Pancreas (tissue), 10 donors: ENCODE results near the gene NOS3. TPM values are rescaled to one million over a fixed set of nuclear protein-coding genes. Genes with fewer than 3 reads are reported as not detected.
A peak's percentile ranks its signal among the peaks of the same experiment; 100 is the strongest.

Experiments used
- ATAC-seq, 4 donors: fragments of 200-7000 bp; cut with Tn5 transposase; one replicate each; pipeline versions ENCODE4 v1.8.0 to v1.9.1; 2020; ENCODE audit warnings: mild to moderate bottlenecking in 4 of 4, moderate library complexity in 4 of 4
- DNase-seq, 6 donors: peaks; one replicate each; pipeline ENCODE4 v3.0.0-alpha.2; 2020
- FAIRE-seq: peaks from 2 replicates; lab custom pipeline; 2012; peaks lifted over from hg19 to GRCh38; lab: Jason Lieb, UNC
- H3K27ac ChIP-seq, 4 donors: fragments of 200-600 bp; sonication (generic); 1 replicate in 3 of 4; 2 replicates in 1 of 4; pipeline versions ENCODE4 v1.5.0 to v1.8.0; 2020
- H3K27me3 ChIP-seq, 4 donors: fragments of 200-600 bp; one replicate each; pipeline ENCODE4 v1.8.0; 2021
- H3K36me3 ChIP-seq, 3 donors: fragments of 200-600 bp; sonication (generic) in 1 of 3; one replicate each; pipeline versions ENCODE4 v1.5.0 to v1.8.0; 2020 to 2021
- H3K4me1 ChIP-seq, 3 donors: fragments of 200-600 bp; one replicate each; pipeline ENCODE4 v1.8.0; 2021
- H3K4me3 ChIP-seq, 4 donors: fragments of 200-600 bp; sonication (generic) in 2 of 4; one replicate each; pipeline versions ENCODE4 v1.5.0 to v1.8.0; 2020 to 2021
- H3K9me3 ChIP-seq, 4 donors: fragments of 200-600 bp; one replicate each; pipeline ENCODE4 v1.8.0; 2021
- WGBS, 2 donors: extraction: QIAGEN DNeasy Blood & Tissue Kit; methylation state at CpG; one replicate each; pipeline ENCODE4 v1.1.7; 2013; 5-methylcytosine and 5-hydroxymethylcytosine counted together
- intact Hi-C, 3 donors: fragments of 100-400 bp; cut with DNase I; formaldehyde crosslinking; loops; one replicate each; pipeline versions ENCODE4 v1.11.1 to v1.14.2; 2022
- polyA plus RNA-seq, 2 donors: library from polyadenylated mRNA; stranded (reverse); fragments of 200-250 nt; gene quantifications; one replicate each; pipeline ENCODE4 v1.2.3, GENCODE V29; 2013
- total RNA-seq, 6 donors: library from RNA; stranded (reverse); fragmentation: NEBNext Ultra II Directional in 4 of 6; extraction: Animal tissue kit (Norgen Biotek cat#: 25700) in 4 of 6; gene quantifications; one replicate each; pipeline versions ENCODE4 v1.2.1 to v1.2.4, GENCODE V29; 2021 to 2023
- TF ChIP-seq, protein P1 (sequence below), 4 donors: fragments of 200-600 bp; sonication (generic) in 3 of 4; IDR thresholded peaks; one replicate each; pipeline versions ENCODE4 v1.5.0 to v1.8.0; 2021; ENCODE audit warnings: antibody characterized with exemption in 4 of 4
- donor health status: healthy with polysubstance abuse.
- donor health status: DM: no; HTN: no; CAD: no; lungs with moderate emphysema.
- donor health status: DM: no; HTN: no; CAD: no.
- donor health status: control.
- donor health status: control.
- donor health status: Bipolar disorder and iron deficiency.
- donor health status: DM: yes; HTN: yes; CAD: no.
- donor health status: DM: no; HTN: no; CAD: no.
- donor health status: DM: no; HTN: no; CAD: no.
- donor health status: DM: yes; HTN: yes; CAD: no.

NOS3 gene
- total and polyA plus RNA-seq, 8 donors, result 1.0 to 12.5 (median 3.5) TPM

DNA sequence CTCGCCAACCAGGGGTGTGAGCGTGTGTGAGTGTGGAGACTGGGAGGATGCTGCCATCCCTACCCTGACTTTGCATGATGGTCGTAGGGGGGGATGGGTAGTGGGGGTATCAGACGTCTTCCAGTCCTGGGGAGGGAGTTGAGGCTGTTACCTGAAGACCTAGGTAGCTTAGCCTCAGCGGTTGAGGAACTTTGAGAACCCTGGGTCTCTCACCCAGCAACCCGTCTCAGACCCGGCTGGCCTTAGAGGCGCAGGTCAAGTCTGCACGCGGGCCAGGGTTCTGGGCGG, 71.2 kb downstream of the NOS3 start:
- TF ChIP-seq, protein P1, sequence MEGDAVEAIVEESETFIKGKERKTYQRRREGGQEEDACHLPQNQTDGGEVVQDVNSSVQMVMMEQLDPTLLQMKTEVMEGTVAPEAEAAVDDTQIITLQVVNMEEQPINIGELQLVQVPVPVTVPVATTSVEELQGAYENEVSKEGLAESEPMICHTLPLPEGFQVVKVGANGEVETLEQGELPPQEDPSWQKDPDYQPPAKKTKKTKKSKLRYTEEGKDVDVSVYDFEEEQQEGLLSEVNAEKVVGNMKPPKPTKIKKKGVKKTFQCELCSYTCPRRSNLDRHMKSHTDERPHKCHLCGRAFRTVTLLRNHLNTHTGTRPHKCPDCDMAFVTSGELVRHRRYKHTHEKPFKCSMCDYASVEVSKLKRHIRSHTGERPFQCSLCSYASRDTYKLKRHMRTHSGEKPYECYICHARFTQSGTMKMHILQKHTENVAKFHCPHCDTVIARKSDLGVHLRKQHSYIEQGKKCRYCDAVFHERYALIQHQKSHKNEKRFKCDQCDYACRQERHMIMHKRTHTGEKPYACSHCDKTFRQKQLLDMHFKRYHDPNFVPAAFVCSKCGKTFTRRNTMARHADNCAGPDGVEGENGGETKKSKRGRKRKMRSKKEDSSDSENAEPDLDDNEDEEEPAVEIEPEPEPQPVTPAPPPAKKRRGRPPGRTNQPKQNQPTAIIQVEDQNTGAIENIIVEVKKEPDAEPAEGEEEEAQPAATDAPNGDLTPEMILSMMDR (IDR thresholded peaks at IDR 0.05), result no peak
- FAIRE-seq (no peak), DNase-seq (peak in 1 of 6 donors; percentile 53), ATAC-seq (no peak)
- 24 to 25% methylated on average over 11 of the region's 11 CpGs for WGBS, 2 donors
- H3K4me1 ChIP-seq, result peaks cover 17 to 34% (median 19%) of the 10 kb centered on the region in 3 donors
- intact Hi-C loops, result no loop called here
- no peaks in the 10 kb centered on the region for H3K9me3 ChIP-seq
- no peaks in the 10 kb centered on the region for H3K27me3 ChIP-seq
- H3K36me3 ChIP-seq, result peaks cover 0 to 19% (median 7%) of the 10 kb centered on the region in 3 donors
- H3K4me3 ChIP-seq, result peak overlapping the region in 2 of 4 donors; percentile 45 to 54
- H3K27ac ChIP-seq, result peak overlapping the region in 2 of 4 donors; percentile 97 to 98

- DNase-seq (peak; percentile 93 to 97 (median 96)), ATAC-seq (peak; percentile 61 to 70 (median 68)), FAIRE-seq (no peak)
- peak overlapping the region; percentile 15 to 54 (median 37) for H3K4me3 ChIP-seq
- WGBS, 2 donors, result 8 to 9% methylated on average over 37 to 43 of the region's 43 CpGs
- H3K27me3 ChIP-seq, result no peaks in the 10 kb centered on the region
- H3K36me3 ChIP-seq, result peaks cover 2 to 25% (median 12%) of the 10 kb centered on the region in 3 donors
- TF ChIP-seq, protein P1 (IDR thresholded peaks at IDR 0.05), result no peak
- intact Hi-C loops, result no loop called here
- no peaks in the 10 kb centered on the region for H3K9me3 ChIP-seq
- H3K27ac ChIP-seq, result peak overlapping the region; percentile 70 to 98 (median 88)
- H3K4me1 ChIP-seq, result peaks cover 14 to 32% (median 15%) of the 10 kb centered on the region in 3 donors
Measured at GRCh38 chr7:151062399-151063211, 71.8 kb downstream of the NOS3 start.

GRCh38 chr7:151063212-151063561, 72.4 kb downstream of the NOS3 start:
- no peak for FAIRE-seq
- DNase-seq, result peak in 3 of 6 donors; percentile 71 to 81 (median 72)
- Histone ChIP-seq H3K27ac (peak overlapping the region; percentile 70 to 98 (median 88)), H3K4me1 (peaks cover 14 to 32% (median 15%) of the 10 kb centered on the region in 3 donors), H3K4me3 (peak overlapping the region; percentile 15 to 54 (median 37)), H3K36me3 (peaks cover 3 to 31% (median 18%) of the 10 kb centered on the region in 3 donors), H3K27me3 (no peaks in the 10 kb centered on the region), H3K9me3 (no peaks in the 10 kb centered on the region)
- ATAC-seq, result peak; percentile 3 to 10 (median 7)
- intact Hi-C loops, result no loop called here
- WGBS, 2 donors, result 8 to 12% methylated on average over 8 to 11 of the region's 11 CpGs
- TF ChIP-seq, protein P1 (IDR thresholded peaks at IDR 0.05), result no peak

Other genes starting within 250 kb of the NOS3 start
- gene TMEM176B, start 190.7 kb upstream of the NOS3 start, total RNA-seq, result 10 to 100 TPM; 20.9 to 41.2 (median 30.5) TPM
- 10 to 100 TPM; 16.4 to 83.9 TPM for gene TMEM176B, start 190.7 kb upstream of the NOS3 start, polyA plus RNA-seq
- 10 to 100 TPM; 13.8 to 27.7 (median 17.7) TPM for gene TMEM176A, start 190.2 kb upstream of the NOS3 start, total RNA-seq
- 10 to 100 TPM; 17.4 to 66.9 TPM for gene TMEM176A, start 190.2 kb upstream of the NOS3 start, polyA plus RNA-seq
- 1 to 10 TPM in 1 of 6 donors, under 1 TPM in 5; 0.12 to 7.1 (median 0.46) TPM for gene AOC1, start 138.5 kb upstream of the NOS3 start, total RNA-seq
- under 1 TPM; 0.21 to 0.30 TPM for gene AOC1, start 138.5 kb upstream of the NOS3 start, polyA plus RNA-seq
- 1 to 10 TPM; 1.4 to 4.4 (median 3.0) TPM for gene KCNH2, start 12.7 kb upstream of the NOS3 start, total RNA-seq
- gene KCNH2, start 12.7 kb upstream of the NOS3 start, polyA plus RNA-seq, result 10 to 100 TPM in 1 of 2 donors, 1 to 10 TPM in 1; 7.4 to 27.9 TPM
- gene ATG9B, start 33.5 kb downstream of the NOS3 start, total RNA-seq, result under 1 TPM in 5 of 6 donors, not detected in 1; 0.06 to 0.46 (median 0.20) TPM
- gene ATG9B, start 33.5 kb downstream of the NOS3 start, polyA plus RNA-seq, result 1 to 10 TPM in 1 of 2 donors, under 1 TPM in 1; 0.72 to 1.5 TPM
- gene ABCB8, start 37.4 kb downstream of the NOS3 start, total RNA-seq, result 10 to 100 TPM in 3 of 6 donors, 1 to 10 TPM in 3; 6.1 to 18.5 (median 10.1) TPM
- gene ABCB8, start 37.4 kb downstream of the NOS3 start, polyA plus RNA-seq, result 10 to 100 TPM; 23.6 to 29.0 TPM
- gene ASIC3, start 57.5 kb downstream of the NOS3 start, total RNA-seq, result 1 to 10 TPM in 1 of 6 donors, under 1 TPM in 5; 0.47 to 2.1 (median 0.71) TPM
- 1 to 10 TPM; 7.0 to 8.7 TPM for gene ASIC3, start 57.5 kb downstream of the NOS3 start, polyA plus RNA-seq
- 1 to 10 TPM; 3.7 to 7.0 (median 4.8) TPM for gene CDK5, start 66.9 kb downstream of the NOS3 start, total RNA-seq
- gene CDK5, start 66.9 kb downstream of the NOS3 start, polyA plus RNA-seq, result 1 to 10 TPM; 4.6 to 7.8 TPM
- gene SLC4A2, start 68.6 kb downstream of the NOS3 start, total RNA-seq, result 100 to 1,000 TPM in 1 of 6 donors, 10 to 100 TPM in 5; 69.2 to 117 (median 85.5) TPM
- gene SLC4A2, start 68.6 kb downstream of the NOS3 start, polyA plus RNA-seq, result 100 to 1,000 TPM; 188 to 211 TPM
- 10 to 100 TPM; 23.5 to 51.1 (median 35.9) TPM for gene FASTK, start 89.8 kb downstream of the NOS3 start, total RNA-seq
- 100 to 1,000 TPM; 178 to 265 TPM for gene FASTK, start 89.8 kb downstream of the NOS3 start, polyA plus RNA-seq
- gene TMUB1, start 92.5 kb downstream of the NOS3 start, total RNA-seq, result 10 to 100 TPM; 34.5 to 49.8 (median 39.3) TPM
- gene TMUB1, start 92.5 kb downstream of the NOS3 start, polyA plus RNA-seq, result 100 to 1,000 TPM in 1 of 2 donors, 10 to 100 TPM in 1; 52.8 to 103 TPM
- gene AGAP3, start 95.5 kb downstream of the NOS3 start, total RNA-seq, result 10 to 100 TPM; 41.5 to 81.0 (median 54.7) TPM
- 10 to 100 TPM; 89.8 to 93.9 TPM for gene AGAP3, start 95.5 kb downstream of the NOS3 start, polyA plus RNA-seq
- not detected for gene GBX1, start 176.7 kb downstream of the NOS3 start, total RNA-seq
- not detected for gene GBX1, start 176.7 kb downstream of the NOS3 start, polyA plus RNA-seq
- not detected for gene ASB10, start 196.2 kb downstream of the NOS3 start, total RNA-seq
- not detected for gene ASB10, start 196.2 kb downstream of the NOS3 start, polyA plus RNA-seq
- gene H2BK1, start 219.5 kb downstream of the NOS3 start, total RNA-seq, result not detected
- gene H2BK1, start 219.5 kb downstream of the NOS3 start, polyA plus RNA-seq, result not detected
- 10 to 100 TPM in 4 of 6 donors, 1 to 10 TPM in 2; 7.1 to 13.6 (median 11.9) TPM for gene ABCF2, start 236.2 kb downstream of the NOS3 start, total RNA-seq
- gene ABCF2, start 236.2 kb downstream of the NOS3 start, polyA plus RNA-seq, result 10 to 100 TPM in 1 of 2 donors, 1 to 10 TPM in 1; 9.7 to 10.9 TPM
- gene CHPF2, start 241.5 kb downstream of the NOS3 start, total RNA-seq, result 10 to 100 TPM; 12.8 to 27.9 (median 18.9) TPM
- 10 to 100 TPM; 35.3 to 38.6 TPM for gene CHPF2, start 241.5 kb downstream of the NOS3 start, polyA plus RNA-seq